HL-60 (cell line): ENCODE results near the gene CGGBP1.

Experiments used
- POLR2AphosphoS5 ChIP-seq: IDR thresholded peaks from 2 replicates; pipeline ENCODE4 v1.6.1; 2012; ENCODE audit warnings: low read depth
- TF ChIP-seq, protein P1 (sequence below): IDR thresholded peaks from one replicate; pipeline ENCODE4 v1.5.1; 2011; ENCODE audit warnings: low read length, control low read depth, inconsistent platforms; ENCODE audit not compliant: insufficient read depth
- TF ChIP-seq, protein P2 (sequence below): IDR thresholded peaks from 2 replicates; pipeline ENCODE4 v1.6.1; 2012; ENCODE audit warnings: low read depth; ENCODE audit not compliant: insufficient replicate concordance

- TF ChIP-seq, protein P1, sequence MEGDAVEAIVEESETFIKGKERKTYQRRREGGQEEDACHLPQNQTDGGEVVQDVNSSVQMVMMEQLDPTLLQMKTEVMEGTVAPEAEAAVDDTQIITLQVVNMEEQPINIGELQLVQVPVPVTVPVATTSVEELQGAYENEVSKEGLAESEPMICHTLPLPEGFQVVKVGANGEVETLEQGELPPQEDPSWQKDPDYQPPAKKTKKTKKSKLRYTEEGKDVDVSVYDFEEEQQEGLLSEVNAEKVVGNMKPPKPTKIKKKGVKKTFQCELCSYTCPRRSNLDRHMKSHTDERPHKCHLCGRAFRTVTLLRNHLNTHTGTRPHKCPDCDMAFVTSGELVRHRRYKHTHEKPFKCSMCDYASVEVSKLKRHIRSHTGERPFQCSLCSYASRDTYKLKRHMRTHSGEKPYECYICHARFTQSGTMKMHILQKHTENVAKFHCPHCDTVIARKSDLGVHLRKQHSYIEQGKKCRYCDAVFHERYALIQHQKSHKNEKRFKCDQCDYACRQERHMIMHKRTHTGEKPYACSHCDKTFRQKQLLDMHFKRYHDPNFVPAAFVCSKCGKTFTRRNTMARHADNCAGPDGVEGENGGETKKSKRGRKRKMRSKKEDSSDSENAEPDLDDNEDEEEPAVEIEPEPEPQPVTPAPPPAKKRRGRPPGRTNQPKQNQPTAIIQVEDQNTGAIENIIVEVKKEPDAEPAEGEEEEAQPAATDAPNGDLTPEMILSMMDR: no peak
- TF ChIP-seq POLR2AphosphoS5: no peak
- TF ChIP-seq, protein P2, sequence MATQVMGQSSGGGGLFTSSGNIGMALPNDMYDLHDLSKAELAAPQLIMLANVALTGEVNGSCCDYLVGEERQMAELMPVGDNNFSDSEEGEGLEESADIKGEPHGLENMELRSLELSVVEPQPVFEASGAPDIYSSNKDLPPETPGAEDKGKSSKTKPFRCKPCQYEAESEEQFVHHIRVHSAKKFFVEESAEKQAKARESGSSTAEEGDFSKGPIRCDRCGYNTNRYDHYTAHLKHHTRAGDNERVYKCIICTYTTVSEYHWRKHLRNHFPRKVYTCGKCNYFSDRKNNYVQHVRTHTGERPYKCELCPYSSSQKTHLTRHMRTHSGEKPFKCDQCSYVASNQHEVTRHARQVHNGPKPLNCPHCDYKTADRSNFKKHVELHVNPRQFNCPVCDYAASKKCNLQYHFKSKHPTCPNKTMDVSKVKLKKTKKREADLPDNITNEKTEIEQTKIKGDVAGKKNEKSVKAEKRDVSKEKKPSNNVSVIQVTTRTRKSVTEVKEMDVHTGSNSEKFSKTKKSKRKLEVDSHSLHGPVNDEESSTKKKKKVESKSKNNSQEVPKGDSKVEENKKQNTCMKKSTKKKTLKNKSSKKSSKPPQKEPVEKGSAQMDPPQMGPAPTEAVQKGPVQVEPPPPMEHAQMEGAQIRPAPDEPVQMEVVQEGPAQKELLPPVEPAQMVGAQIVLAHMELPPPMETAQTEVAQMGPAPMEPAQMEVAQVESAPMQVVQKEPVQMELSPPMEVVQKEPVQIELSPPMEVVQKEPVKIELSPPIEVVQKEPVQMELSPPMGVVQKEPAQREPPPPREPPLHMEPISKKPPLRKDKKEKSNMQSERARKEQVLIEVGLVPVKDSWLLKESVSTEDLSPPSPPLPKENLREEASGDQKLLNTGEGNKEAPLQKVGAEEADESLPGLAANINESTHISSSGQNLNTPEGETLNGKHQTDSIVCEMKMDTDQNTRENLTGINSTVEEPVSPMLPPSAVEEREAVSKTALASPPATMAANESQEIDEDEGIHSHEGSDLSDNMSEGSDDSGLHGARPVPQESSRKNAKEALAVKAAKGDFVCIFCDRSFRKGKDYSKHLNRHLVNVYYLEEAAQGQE: no peak
These were observed 34.5 kb upstream of the CGGBP1 start for GRCh38 chr3:88093266-88093665.
